Middle frontal gyrus (tissue), 1 donor: Measurements from ENCODE around the gene GPX4.

Source experiments
- DNase-seq: peaks from one replicate; pipeline ENCODE4 v3.0.0-alpha.2; 2015; ENCODE audit warnings: low spot score; ENCODE audit errors: extremely low spot score

The GPX4 gene

GRCh38 chr19:1068009-1069001, 35.5 kb upstream of the GPX4 start:
- no peak for DNase-seq

- DNase-seq, result no peak
Measured at GRCh38 chr19:1069009-1069779, 34.6 kb upstream of the GPX4 start.

DNA sequence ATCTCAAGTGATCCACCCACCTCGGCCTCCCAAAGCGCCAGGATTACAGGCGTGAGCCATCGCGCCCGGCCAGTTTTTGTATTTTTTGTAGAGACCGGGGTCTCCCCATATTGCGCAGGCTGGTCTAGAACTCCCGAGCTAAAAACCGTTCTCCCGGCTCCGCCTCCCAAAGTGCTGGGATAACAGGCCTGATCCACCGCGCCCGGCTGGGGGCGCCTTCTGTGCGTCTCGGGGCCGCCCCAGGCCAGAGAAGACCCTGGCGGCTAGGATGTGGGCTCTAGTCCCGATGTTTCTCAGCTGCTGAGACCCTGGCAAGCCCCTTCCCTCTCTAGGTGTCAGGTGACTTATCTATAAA, 33.2 kb upstream of the GPX4 start:
- no peak for DNase-seq

DNA sequence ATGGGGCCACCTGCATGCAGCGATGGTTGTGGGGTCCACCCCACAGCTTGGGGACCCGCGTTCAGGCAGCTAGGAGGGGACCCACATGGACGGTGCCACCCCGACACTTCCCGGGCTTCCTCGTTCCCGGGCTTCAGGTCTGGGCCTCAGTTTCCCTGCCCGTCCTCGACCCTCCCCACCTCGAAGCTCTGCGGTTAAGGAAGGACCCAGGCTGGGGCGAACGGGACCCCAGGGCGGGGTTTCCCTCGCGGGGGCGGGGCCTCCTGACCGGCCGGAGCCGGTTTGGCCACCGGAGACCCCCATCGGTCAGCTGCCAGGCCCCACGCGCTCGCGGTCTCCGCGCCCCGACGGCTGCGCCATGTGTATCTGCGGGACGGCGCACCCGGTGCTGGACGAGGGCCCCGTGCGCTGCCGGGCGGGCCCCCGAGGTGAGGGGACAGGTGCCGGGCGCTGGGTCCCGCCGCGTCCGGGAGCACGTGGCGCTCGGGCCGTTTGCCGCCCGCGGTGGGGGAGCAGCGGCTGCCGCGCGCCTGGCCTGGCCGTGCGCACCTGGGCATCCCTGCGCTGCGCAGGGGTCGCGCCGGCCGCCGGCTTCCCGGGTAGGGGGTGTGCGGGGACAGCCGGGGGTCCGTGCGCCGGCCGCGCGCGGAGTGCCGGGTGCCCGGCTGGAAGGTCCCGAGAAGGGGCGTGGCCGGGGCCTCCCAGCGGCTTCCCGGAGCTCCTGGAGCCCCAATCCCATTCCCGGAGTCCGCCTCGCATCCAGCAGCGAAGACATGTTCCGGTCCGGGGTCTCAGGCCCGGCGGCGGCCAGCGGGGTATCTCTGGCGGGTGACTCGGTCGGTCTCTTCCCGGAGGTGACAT, 32.6 kb upstream of the GPX4 start:
- DNase-seq, result no peak

GRCh38 chr19:1072371-1073015, 31.3 kb upstream of the GPX4 start:
- DNase-seq, result no peak

- DNase-seq, result no peak
Measured at GRCh38 chr19:1073063-1073955, 30.5 kb upstream of the GPX4 start.

DNA sequence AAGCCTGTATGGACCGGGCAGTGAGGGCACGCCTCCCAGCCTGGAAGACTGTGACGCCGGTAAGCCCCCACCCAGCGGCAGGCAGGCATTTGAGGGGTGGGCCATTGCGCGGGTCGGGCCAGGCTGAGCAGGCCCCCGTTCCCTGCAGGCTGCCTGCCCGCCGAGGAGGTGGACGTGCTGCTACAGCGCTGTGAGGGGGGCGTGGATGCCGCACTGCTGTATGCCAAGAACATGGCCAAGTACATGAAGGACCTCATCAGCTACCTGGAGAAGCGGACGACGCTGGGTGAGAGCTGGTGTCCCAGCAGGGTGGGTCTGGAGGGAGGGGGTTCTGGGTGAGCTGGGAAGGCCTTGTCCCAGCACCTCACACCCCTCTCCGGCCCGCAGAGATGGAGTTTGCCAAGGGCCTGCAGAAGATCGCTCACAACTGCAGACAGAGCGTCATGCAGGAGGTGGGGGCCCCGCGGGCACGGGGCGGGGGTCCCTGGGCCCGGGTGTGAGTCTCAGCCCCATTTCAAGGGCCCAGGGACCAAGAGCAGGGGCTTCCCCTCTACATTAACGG, 29.8 kb upstream of the GPX4 start:
- no peak for DNase-seq

DNA sequence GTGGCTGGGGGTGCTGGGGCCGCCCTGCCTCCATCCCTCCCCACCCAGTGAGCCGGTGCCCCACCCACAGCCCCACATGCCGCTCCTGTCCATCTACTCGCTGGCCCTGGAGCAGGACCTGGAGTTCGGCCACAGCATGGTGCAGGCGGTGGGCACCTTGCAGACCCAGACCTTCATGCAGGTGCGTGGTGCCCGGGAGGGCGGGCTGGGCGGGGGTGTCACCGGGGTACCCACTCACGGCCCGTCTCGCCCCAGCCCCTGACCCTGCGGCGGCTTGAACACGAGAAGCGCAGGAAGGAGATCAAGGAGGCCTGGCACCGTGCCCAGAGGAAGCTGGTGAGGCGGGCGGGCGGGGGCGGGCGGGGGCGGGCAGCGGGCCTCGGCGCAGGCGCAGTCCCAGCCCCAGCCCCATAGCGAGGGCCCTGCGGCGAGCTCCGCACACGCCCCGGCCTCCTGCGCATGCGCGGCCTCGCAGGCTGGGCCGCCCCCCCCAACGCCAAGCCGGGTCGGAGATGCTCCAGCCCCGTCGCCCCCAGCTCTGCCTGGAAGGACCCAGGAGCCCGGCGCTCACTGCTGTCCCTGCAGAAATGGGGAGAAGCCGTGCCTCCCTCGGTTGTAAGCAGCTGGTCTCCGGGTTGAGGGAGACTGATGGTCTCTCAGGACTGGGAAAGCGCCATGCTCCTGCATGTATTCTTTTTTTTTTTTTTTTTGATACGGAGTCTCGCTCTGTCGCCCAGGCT, 29.1 kb upstream of the GPX4 start:
- no peak for DNase-seq

DNA sequence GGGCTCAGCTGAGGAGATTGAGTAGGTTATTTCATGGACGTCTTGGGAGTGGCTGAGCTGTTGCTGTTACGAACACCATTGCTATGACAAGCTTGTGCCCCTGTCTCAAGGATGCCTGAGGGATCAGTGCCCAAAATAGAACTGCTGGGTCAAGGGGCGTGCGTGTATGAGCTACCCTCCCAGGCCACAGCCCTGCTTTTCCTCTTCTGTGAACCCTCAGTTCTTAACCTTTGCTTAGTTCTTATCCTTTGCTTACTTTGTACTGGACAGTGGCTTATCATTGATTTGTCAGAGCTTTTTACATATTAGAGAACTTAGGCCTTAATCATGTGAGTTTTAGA, 27.8 kb upstream of the GPX4 start:
- DNase-seq, result no peak

DNA sequence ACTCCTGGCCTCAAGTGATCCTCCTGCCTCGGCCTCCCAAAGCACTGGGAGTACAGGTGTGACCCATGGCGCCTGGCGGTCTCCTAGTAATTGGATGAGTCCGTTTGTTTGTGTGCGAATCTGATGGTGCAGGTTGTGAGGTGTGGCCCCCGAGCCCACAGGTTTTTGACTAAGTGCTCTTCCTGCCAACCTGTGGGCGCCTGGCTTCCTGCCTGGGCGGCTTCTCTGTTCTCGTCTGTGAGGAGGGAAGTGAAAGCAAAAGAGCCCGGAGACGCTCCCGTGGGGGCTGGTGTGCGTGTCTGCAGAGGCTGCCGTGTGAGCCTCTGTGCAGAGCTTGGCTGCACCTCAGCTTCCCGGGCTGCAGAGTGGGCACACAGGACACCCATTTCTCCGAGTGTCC, 26.8 kb upstream of the GPX4 start:
- DNase-seq, result no peak

GRCh38 chr19:1079566-1080111, 24.2 kb upstream of the GPX4 start:
- no peak for DNase-seq

DNA sequence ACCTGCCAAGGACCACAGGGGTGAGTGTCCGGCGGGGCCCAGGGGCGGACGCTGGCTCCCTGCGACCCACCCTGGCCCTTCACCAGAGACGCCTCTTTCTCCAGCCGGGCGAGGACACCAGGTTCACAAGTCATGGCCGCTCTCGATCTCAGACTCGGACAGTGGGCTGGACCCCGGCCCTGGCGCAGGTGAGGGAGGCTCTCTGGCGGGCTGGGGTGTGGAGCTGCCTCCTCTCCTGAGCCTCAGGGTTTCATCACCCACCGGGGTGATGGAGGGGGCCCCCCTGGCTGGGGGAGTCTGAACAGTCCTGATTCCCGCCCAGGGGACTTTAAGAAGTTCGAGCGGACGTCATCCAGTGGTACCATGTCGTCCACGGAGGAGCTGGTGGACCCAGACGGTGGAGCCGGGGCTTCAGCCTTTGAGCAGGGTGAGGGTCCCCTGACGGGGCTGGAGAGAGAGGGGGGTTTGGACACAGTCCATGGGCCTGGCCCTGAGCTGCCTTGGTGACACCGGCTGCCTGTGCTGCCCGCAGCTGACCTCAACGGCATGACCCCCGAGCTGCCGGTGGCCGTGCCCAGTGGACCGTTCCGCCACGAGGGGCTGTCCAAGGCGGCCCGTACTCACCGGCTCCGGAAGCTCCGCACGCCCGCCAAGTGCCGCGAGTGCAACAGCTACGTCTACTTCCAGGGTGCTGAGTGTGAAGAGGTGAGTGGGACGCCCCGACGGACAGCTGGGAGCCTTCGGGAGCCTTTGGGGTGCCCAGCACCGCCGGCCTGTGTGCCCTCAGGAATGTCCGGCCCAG, 23.2 kb upstream of the GPX4 start:
- DNase-seq, result no peak

DNA sequence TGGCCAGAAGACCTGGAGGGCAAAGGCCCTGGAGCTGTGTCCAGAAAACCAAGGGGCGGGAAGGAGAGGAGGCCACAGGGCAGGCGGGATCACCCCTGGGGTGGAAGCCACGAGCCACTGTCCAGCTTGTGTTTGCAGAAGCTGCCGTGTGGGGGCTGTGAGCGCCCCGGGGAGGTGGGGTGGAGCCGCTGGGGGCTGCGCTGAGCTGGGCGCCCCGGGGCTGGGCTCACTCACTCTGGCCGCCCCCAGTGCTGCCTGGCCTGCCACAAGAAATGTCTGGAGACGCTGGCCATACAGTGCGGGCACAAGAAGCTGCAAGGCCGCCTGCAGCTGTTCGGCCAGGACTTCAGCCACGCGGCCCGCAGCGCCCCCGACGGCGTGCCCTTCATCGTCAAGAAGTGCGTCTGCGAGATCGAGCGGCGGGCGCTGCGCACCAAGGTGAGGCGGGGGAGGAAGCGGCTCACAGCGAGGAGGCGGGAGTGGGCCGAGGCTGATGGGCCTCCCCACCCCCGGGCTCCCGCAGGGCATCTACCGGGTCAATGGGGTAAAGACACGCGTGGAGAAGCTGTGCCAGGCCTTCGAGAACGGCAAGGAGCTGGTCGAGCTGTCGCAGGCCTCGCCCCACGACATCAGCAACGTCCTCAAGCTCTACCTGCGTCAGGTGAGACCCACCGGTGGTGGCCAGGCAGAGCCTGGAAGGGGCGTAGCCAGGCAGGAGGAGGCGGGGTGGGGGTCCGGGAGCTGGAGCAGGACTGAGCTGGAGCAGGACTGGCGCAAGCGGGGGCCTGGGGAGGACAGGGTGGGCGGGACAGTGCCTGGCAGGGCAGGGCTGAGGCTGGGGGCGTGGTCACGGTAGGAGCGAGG, 22.3 kb upstream of the GPX4 start:
- DNase-seq, result no peak

DNA sequence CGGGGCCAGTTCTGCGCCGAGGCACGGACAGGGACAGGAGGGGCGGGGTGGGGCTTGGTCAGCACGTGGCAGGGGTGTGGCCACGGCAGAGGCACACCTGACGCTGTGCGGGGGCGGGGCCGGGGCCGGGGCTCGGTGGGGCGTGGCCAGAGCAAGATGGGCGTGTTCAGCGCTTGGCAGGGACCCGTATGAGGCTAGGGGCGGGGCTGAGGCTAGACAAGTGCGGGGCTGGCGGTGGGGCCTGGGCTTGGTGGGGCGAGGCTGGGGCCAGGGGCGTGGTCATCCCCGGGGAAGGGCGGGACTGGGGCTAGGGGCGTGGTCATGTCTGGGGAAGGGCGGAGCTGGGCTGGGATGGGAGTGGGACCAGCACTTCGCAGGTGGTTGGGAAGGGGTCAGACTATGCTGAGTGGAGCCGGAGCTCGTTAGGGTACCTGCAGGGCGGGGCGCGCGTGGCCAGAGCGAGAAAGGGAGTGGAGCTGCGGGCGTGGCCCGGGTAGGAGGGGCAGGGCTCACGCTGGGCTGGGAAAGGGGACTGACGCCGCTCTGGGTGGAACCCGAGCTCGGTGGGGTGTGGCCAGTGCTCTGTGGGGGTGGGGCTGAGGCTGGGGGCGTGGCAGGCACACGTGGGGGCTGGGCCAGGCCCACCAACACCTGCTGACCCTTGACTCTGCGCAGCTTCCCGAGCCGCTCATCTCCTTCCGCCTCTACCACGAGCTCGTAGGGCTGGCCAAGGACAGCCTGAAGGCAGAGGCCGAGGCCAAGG, 21.4 kb upstream of the GPX4 start:
- no peak for DNase-seq

DNA sequence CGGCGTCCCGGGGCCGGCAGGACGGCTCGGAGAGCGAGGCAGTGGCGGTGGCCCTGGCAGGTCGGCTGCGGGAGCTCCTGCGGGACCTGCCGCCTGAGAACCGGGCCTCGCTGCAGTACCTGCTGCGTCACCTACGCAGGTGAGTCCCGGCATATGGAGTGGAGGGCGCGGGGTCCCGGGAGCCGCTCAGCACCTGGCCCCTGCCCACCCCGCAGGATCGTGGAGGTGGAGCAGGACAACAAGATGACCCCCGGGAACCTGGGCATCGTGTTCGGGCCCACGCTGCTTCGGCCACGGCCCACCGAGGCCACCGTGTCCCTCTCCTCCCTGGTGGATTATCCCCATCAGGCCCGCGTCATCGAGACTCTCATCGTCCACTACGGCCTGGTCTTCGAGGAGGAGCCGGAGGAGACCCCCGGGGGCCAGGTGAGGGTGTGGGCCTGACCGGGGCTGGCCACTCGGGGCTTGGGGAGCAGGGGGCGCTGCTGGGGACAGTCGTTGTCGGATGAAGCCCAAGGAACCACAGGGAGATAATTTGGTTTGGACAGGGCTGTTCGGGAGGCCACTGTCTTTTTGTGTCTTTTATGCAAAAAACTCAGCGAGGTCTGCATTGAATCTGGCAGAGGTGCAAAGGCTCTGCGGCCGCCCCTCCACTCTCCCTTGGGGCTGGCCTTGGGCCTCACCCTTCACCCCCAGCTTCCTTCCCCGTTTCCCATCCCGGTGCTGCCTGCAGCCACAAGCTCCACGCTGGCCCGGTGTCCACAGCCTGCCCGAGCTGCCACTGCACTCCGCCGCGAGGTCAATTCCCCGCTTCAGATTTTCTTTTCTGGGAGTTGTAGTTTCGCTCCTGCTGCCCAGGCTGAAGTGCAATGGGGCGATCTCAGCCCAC, 20.6 kb upstream of the GPX4 start:
- no peak for DNase-seq
